Panc1 (cell line): ENCODE measurements around the gene FNIP1.

ENCODE experiments used
- POLR2AphosphoS5 ChIP-seq: IDR thresholded peaks from 2 replicates; pipeline ENCODE4 v1.6.1; 2012; ENCODE audit warnings: mild to moderate bottlenecking, low read depth, low read length, moderate library complexity
- SIN3A ChIP-seq: IDR thresholded peaks from 2 replicates; pipeline ENCODE4 v1.6.1; 2012; ENCODE audit warnings: low read depth, mild to moderate bottlenecking, low read length, moderate library complexity, borderline replicate concordance; ENCODE audit not compliant: insufficient read depth
- TCF7L2 ChIP-seq: IDR thresholded peaks from 2 replicates; pipeline ENCODE4 v1.6.1; 2011; ENCODE audit warnings: mild to moderate bottlenecking, low read depth, low read length, inconsistent platforms
- TF ChIP-seq, protein P1 (sequence below): fragments of 450-650 bp; IDR thresholded peaks from 2 replicates; pipeline ENCODE4 v1.5.1; 2017; ENCODE audit warnings: mild to moderate bottlenecking
- TF ChIP-seq, protein P2 (sequence below), 2 experiments: IDR thresholded peaks; 2 replicates each; pipeline ENCODE4 v1.6.1; 2011 to 2012; ENCODE audit warnings: low read depth in 2 of 2, control low read depth in 1 of 2, low read length in 1 of 2, mild to moderate bottlenecking in 1 of 2, moderate library complexity in 1 of 2; ENCODE audit not compliant: insufficient read depth in 1 of 2

DNA sequence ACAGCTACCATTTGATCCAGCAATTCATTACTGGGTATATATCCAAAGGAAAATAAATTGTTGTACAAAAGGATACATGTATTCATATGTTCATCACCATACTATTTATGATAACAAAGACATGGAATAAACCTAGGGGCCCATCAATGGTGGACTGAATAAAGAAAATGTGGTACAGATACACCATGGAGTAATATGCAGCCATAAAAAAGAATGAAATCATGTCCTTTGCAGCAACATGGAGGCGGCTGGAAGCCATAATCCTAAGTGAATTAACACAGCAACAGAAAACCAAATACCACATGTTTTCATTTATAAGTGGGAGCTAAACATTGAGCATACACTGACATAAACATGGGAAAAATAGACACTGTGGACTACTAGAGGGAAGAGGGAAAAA, 37.1 kb downstream of the FNIP1 start:
- TF ChIP-seq, protein P1, sequence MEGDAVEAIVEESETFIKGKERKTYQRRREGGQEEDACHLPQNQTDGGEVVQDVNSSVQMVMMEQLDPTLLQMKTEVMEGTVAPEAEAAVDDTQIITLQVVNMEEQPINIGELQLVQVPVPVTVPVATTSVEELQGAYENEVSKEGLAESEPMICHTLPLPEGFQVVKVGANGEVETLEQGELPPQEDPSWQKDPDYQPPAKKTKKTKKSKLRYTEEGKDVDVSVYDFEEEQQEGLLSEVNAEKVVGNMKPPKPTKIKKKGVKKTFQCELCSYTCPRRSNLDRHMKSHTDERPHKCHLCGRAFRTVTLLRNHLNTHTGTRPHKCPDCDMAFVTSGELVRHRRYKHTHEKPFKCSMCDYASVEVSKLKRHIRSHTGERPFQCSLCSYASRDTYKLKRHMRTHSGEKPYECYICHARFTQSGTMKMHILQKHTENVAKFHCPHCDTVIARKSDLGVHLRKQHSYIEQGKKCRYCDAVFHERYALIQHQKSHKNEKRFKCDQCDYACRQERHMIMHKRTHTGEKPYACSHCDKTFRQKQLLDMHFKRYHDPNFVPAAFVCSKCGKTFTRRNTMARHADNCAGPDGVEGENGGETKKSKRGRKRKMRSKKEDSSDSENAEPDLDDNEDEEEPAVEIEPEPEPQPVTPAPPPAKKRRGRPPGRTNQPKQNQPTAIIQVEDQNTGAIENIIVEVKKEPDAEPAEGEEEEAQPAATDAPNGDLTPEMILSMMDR: no peak
- TF ChIP-seq TCF7L2 (no peak), POLR2AphosphoS5 (no peak), SIN3A (no peak)
- TF ChIP-seq, protein P2, sequence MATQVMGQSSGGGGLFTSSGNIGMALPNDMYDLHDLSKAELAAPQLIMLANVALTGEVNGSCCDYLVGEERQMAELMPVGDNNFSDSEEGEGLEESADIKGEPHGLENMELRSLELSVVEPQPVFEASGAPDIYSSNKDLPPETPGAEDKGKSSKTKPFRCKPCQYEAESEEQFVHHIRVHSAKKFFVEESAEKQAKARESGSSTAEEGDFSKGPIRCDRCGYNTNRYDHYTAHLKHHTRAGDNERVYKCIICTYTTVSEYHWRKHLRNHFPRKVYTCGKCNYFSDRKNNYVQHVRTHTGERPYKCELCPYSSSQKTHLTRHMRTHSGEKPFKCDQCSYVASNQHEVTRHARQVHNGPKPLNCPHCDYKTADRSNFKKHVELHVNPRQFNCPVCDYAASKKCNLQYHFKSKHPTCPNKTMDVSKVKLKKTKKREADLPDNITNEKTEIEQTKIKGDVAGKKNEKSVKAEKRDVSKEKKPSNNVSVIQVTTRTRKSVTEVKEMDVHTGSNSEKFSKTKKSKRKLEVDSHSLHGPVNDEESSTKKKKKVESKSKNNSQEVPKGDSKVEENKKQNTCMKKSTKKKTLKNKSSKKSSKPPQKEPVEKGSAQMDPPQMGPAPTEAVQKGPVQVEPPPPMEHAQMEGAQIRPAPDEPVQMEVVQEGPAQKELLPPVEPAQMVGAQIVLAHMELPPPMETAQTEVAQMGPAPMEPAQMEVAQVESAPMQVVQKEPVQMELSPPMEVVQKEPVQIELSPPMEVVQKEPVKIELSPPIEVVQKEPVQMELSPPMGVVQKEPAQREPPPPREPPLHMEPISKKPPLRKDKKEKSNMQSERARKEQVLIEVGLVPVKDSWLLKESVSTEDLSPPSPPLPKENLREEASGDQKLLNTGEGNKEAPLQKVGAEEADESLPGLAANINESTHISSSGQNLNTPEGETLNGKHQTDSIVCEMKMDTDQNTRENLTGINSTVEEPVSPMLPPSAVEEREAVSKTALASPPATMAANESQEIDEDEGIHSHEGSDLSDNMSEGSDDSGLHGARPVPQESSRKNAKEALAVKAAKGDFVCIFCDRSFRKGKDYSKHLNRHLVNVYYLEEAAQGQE (IDR thresholded peaks at IDR 0.05; ENCODE audit: insufficient read depth in 1 of 2, low read depth in 2 of 2, low read length in 1 of 2): no peak
